NCI-H1436 treated with DMSO at 0.1 percent for 48 hours (cell line): ENCODE data around the gene CLCF1.

ENCODE experiments used
- DNase-seq: peaks from one replicate; lab custom pipeline; 2025; lab: John Stamatoyannopoulos, UW

CLCF1 gene

GRCh38 chr11:67374571-67375281 lies 1.3 kb upstream of the CLCF1 start:
- no peak for DNase-seq

DNA sequence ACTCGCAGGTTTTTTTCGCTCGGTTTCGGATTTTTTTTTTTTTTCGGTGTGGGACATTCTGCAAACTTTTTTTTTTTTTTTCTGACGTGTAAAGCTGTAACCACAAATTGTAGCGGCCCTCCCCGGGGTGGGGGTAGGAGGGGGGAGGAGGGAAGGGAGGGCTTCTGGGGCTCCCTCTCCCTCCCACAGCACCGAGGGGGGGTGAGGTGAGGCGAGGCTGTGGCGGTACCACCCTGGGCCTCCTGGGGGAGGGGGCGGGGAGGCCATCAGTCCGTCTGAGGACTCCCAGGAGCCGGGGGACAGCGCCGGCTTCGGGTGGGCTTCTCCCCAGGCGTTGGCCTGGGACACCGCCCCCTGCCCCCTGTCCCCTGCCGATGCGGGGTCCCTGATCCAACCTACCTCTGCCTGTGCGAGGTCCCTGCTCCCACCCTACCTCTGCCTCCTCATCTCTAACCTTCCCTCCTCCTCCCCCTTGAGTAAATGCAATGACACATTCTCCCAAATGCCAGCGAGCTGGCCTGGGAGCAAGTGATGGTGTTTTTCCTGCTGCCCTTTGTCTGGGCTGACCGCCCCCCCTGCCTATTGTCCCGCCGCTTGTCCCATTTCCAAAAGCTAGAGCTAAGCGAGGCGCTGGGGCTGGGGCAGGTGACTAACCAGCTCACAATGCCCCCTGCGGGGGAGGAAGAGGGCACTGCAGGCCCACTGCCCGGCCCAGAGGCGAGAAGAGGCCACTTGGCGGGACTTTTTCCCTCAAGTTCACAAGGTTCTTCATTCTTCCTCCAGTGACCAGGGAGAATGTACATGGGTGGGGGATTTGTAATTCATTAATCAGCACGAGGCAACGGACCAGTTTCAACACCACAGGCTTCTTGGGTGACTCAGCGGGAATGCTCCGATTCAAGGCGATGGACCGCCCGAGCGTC lies 511 bp upstream of the CLCF1 start:
- no peak for DNase-seq

GRCh38 chr11:67372321-67372992 lies 941 bp downstream of the CLCF1 start:
- no peak for DNase-seq

GRCh38 chr11:67371911-67372320 lies 1.5 kb downstream of the CLCF1 start:
- no peak for DNase-seq

DNA sequence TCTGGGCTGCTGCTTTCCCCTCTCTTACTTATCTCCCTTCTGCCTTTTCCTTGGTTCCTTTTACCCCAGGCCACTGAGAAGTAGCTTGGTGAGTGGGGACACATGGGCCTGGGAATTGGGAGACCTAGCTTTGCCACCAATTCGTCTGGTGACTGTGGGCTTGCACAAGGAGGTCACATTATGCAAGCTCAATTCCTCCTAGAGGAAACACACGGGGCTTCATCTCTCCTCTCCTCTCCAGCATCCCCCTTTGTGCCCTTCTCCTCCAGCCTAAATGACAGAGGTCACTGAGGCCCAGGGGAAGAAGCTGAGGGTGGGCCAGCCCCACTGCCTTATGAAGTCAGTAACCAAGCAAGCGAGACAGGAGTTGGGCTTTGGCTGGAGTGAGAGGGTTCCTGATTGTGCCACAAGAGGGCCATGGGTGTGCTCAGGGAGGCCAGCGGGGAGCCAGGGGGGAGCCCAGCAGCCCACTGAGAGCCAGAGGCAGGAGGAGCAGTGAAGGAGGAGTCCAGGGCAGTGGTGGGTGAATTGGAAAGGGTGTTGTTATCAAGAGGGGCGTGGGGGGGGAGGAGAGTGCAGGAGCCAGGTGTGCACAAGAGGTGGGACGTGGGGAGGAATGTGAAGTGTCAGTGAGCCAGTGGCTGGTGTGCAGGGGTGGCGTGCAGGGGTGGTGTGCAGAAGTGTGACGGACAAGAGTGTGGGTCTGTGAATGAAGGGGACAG lies 2.0 kb downstream of the CLCF1 start:
- DNase-seq = no peak

DNA sequence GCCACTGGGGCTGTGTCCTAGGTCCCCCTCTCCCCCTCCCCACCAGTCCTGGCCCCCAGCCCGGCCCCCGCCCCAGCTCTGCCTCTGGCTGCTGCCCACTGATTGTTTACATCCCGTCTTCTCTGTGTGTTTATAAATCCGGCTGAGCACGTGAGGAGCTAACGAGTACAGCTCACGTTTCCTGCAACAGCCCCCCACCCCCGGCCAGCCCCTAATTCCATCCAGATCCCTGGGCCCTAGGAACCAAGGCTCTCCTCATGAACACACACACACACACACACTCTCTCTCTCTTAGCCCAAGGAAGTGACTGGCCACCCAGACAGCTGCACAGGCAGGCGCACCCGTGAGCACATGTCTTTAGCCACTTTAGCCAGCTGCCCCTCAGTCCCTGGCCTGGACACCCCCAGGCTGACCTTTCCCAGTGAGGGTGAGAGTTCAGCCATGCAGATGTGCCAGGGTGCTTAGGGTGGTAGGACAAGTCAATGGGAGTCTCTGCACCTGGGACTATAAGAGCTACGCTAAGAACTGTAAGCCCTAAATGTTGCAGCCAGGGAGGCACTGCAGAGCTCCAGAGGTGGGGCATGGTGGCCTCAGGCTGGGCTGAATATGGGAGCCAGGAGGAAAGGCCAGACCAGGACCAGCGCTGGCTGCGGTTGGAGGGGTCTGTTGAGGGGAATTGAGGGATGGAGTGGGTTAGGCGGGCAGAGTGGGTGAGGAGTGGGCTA lies 2.9 kb downstream of the CLCF1 start:
- no peak for DNase-seq

DNA sequence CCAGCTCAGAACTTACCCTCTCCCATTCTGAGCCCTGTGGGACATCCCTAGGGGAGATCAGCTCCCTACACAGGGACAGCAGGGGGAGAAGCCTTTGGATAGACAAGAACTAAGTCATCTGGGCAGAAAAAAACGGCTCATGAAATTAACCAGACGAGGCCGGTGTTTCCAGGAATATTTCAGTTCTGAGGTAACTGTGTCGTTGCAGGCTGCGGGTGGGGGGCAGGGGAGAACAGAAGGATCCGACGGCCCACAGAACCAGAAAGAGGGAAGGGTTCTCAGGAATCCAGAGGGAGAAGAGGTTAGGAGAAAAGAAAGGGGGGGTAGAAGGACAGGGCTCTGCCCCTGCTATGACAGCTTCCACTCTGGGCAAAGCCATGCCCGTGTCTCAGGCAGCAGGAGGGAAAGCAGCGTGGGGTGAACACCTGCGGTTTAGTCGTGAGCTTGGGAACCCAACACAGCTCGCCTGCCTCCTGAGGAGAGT lies 3.6 kb downstream of the CLCF1 start:
- no peak for DNase-seq

DNA sequence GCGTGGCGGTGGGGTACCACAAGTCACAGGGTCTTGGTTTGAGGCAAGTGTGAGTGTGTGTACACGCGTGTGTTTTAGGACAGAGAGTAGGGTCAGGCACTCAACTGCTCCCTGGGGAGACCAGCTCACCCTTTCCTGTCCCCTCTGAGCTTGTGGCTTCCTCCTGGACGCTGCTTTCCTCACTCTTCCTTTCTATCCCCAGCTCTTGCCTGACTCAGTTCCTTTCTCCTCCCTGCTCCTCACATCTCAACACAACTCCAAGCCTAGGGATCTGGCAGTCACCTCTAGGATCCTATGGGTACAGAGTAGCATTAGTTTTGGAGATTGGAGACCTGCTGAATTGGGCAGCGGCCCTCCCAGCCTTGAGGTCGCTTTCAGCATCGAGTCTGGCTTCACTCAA lies 4.1 kb downstream of the CLCF1 start:
- no peak for DNase-seq

DNA sequence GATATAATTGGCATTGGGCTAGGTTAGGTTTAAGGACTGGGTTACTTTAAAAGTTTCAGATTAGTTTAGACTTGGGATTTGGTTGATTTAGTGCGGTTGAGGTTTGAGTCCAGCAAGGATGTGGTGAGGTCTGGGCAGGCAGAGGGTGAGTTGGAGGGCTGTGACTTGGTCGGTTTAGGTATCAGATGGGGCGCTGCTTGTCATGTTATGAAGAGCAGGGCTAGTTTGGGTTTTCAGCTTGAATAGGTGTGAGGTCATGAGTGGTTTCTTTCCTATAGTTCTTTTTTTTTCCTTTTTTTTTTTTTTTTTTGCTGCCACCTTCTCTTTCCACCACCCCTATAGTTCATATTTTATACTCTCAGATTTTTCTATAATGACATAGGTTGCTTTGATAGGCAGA lies 4.8 kb downstream of the CLCF1 start:
- no peak for DNase-seq

DNA sequence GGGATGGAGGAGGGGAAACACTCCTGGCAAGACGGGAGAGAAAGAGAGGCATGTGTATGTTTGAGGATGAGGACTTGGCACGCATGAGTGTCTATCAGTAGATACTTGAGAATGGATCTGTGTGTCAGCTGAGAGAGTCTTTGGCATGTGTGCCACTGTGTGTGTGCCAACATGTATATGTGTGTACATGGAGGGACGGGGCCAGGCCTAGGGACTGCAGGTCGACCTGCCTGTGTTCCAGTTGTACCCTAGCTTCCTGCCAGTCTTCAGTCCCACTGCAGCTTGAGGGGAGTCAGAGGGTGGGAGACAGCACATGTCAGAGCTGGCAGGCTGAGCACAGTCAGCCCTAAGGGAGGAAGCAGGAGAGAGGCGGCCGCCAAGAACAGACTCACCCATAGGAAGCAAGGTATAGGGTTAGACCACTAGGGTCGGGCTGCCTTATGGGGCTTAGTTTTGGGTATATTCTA lies 5.6 kb downstream of the CLCF1 start:
- DNase-seq = no peak

DNA sequence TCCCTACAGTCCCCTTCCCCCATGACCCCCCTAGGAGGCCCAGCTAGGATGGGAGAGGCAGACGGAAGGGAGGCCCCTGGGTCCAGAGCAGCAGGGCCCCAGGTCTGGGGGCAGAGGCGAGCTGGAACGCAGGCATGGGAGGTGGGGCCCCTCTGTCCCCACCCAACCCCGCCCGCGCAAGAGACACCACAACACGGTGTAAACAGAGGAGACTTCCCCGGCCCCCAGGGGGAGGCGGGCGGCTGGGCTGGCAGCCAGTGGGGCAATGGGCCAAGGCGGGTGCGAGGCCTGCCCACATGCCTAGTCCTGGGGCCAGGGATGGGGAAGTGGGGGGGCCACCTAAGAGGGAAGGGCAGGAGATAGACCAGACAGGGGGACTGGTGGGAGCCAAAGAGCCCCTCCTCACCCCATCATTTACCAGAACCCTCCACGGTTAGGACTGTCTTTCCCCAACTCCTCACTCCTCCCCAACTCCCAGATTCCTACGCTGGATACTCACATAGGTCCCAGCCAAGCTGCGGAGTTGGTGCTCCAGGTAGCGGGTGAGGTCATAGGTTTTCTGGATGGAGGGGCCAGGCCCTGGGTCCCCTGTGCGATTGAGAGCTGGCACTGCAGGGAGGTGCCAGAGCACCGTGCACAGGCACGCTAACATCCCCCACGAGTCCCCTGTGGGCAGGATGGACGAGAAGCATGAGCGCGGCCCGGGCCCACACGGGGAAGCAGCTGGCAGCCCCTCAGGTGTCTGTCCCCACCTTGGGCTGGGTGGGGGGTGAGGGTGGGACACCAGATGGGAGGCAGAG lies 6.2 kb downstream of the CLCF1 start:
- no peak for DNase-seq

GRCh38 chr11:67366546-67366945 lies 6.9 kb downstream of the CLCF1 start:
- no peak for DNase-seq

DNA sequence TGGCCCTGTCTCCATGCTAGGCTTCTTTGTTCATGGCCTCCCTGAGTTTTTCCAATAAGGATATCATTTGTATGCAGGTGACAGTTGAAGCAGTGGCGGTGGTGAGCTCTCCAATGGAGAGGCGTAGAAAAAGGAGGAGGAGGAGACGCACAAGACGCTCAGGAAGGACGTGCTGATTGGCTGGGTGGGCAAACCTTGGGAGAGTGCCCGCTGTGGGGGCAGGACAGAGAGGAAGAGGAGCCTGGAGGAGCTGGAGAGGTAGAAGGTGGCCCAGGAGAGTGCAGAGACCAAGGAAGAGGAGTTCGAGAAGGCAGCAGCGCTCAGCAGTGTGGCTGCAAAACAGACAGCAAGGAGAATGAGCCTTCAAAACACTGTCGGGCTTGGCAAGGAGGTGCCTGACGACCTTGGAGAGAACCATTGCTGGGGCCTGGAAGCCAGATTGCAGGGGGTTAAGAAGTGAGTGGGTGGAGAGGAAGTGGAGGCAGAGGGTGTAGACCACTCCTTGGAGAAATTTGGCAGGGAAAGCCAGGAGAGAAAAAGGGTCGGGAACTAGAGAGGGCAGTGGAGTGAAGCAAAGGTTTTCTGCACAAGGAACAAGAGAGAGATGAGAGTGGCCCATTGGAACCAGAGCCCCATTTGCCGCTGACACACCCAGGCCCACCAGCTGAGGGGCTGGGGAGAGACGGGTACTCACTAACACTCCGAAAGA lies 7.5 kb downstream of the CLCF1 start:
- DNase-seq = no peak

GRCh38 chr11:67364783-67365722 lies 8.3 kb downstream of the CLCF1 start:
- no peak for DNase-seq

- no peak for DNase-seq
These were observed 9.2 kb downstream of the CLCF1 start for GRCh38 chr11:67364169-67364568.

- DNase-seq = no peak
These were observed 15.3 kb downstream of the CLCF1 start for GRCh38 chr11:67357831-67358670.

GRCh38 chr11:67356864-67357561 lies 16.4 kb downstream of the CLCF1 start:
- no peak for DNase-seq
